HG02678 (cell line): ENCODE measurements around the gene PITPNM3.

Experiments used
- ATAC-seq: cut with Tn5 transposase; IDR thresholded peaks from one replicate; pipeline ENCODE4 v1.9.1; 2021; ENCODE audit warnings: mild to moderate bottlenecking, moderate library complexity; ENCODE audit not compliant: unreplicated experiment

The PITPNM3 gene

GRCh38 chr17:6465206-6466003 is 91.0 kb downstream of the PITPNM3 start:
- no peak for ATAC-seq

- no peak for ATAC-seq
Measured at GRCh38 chr17:6464446-6465041, 91.8 kb downstream of the PITPNM3 start.

GRCh38 chr17:6463616-6464445 is 92.5 kb downstream of the PITPNM3 start:
- ATAC-seq, result no peak

- no peak for ATAC-seq
Measured at GRCh38 chr17:6462692-6463091, 93.7 kb downstream of the PITPNM3 start.

GRCh38 chr17:6461792-6462524 is 94.4 kb downstream of the PITPNM3 start:
- ATAC-seq, result no peak

GRCh38 chr17:6461246-6461645 is 95.1 kb downstream of the PITPNM3 start:
- ATAC-seq, result no peak

- no peak for ATAC-seq
Measured at GRCh38 chr17:6460531-6461161, 95.7 kb downstream of the PITPNM3 start.

GRCh38 chr17:6458460-6458950 is 97.8 kb downstream of the PITPNM3 start:
- ATAC-seq, result no peak

- no peak for ATAC-seq
Measured at GRCh38 chr17:6457688-6458459, 98.5 kb downstream of the PITPNM3 start.

- no peak for ATAC-seq
Measured at GRCh38 chr17:6456914-6457687, 99.3 kb downstream of the PITPNM3 start.

GRCh38 chr17:6456321-6456720 is 100.0 kb downstream of the PITPNM3 start:
- no peak for ATAC-seq

- no peak for ATAC-seq
Measured at GRCh38 chr17:6455321-6455705, 101.0 kb downstream of the PITPNM3 start.

GRCh38 chr17:6454495-6455320 is 101.6 kb downstream of the PITPNM3 start:
- ATAC-seq, result no peak

- ATAC-seq, result no peak
Measured at GRCh38 chr17:6453279-6454024, 102.9 kb downstream of the PITPNM3 start.

- no peak for ATAC-seq
Measured at GRCh38 chr17:6452471-6453266, 103.7 kb downstream of the PITPNM3 start.
